AG09309 (cell line): ENCODE results near the gene TRIM52.

ENCODE experiments used
- DNase-seq: peaks from one replicate; pipeline ENCODE4 v3.0.0-alpha.2; 2010; ENCODE audit warnings: low read depth
- H3K4me3 ChIP-seq: 2 replicates; pipeline ENCODE4 v1.5.1; 2011; ENCODE audit warnings: mild to moderate bottlenecking, low read depth, low read length, moderate library complexity; ENCODE audit not compliant: control insufficient read depth
- CTCF ChIP-seq: IDR thresholded peaks from 2 replicates; pipeline ENCODE4 v1.5.1; 2011; ENCODE audit warnings: mild to moderate bottlenecking, low read depth, low read length, inconsistent platforms; ENCODE audit not compliant: insufficient read depth, control insufficient read depth; ENCODE audit errors: missing control alignments

Gene TRIM52

DNA sequence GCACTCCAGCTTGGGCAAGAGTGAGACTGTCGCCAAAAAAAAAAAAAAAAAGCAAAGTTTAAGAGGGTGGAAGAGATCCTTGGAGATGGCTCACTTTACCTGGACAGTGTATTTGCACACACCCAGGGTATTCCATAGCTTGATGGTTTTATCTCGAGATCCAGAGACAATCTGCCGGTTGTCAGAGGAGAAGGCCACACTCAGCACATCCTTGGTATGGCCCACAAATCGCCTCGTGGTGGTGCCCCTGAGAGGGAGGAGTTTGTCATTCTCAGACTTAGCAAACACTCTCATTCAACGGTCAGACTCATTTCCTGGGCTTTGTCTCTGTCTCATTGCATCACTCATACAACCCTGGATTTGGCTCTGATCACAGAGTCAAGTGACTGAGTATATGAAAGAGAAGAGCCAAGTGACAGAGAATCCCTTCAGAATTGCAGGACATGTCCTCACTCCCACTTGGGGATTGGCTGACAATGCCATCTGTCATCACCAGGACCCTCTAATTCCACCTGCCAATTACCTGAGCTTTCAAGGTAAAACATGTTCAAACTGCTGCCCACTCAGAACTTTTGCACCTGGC, 19.5 kb downstream of the TRIM52 start:
- no peak for TF ChIP-seq CTCF
- peak; percentile 58 for DNase-seq
- peak overlapping the region; percentile 77 for H3K4me3 ChIP-seq

GRCh38 chr5:181239062-181239663, 21.8 kb downstream of the TRIM52 start:
- no peak for TF ChIP-seq CTCF
- DNase-seq: no peak
- H3K4me3 ChIP-seq: no peak overlapping the region

- TF ChIP-seq CTCF: no peak
- no peak overlapping the region for H3K4me3 ChIP-seq
- DNase-seq: no peak
Measured at GRCh38 chr5:181237729-181238385, 23.1 kb downstream of the TRIM52 start.

- DNase-seq: no peak
- H3K4me3 ChIP-seq: no peak overlapping the region
- no peak for TF ChIP-seq CTCF
Measured at GRCh38 chr5:181236954-181237641, 23.8 kb downstream of the TRIM52 start.

DNA sequence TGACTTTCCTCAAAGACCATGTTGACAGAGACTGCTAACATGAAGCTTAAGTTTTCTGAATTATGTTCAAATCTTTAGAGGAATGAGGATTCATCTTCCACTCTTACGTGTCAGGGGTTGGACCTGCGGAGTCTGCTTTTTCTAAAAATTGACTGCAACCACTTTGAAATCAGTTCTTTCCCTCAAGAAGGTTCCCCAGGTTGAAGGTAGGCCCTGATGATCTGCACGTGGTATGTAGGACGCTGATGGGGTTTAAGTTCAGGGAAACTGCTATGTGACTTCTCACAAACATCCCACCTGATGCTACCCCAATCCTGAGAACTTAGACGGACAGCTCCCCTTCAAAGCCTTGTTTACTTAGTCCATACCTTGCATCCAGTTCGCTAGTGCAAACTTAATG, 24.5 kb downstream of the TRIM52 start:
- TF ChIP-seq CTCF: no peak
- no peak for DNase-seq
- H3K4me3 ChIP-seq: no peak overlapping the region

GRCh38 chr5:181235689-181236366, 25.1 kb downstream of the TRIM52 start:
- H3K4me3 ChIP-seq: no peak overlapping the region
- TF ChIP-seq CTCF: no peak
- DNase-seq: no peak
